Stimulated activated naive CD8-positive, alpha-beta T cell treated with anti-CD3 and anti-CD28 coated beads, Interleukin-15, amount 100 ng/mL, for 72 hours (primary cell): ENCODE results near the gene TBC1D22A.
"Not testable (repeated sequence)": the region's sequence is repeated elsewhere in the genome, so short reads cannot be mapped to it uniquely, and the experiment has no call there.

ENCODE experiments used
- ATAC-seq: fragments of 150-1000 bp; cut with Tn5 transposase; 2 replicates; pipeline ENCODE4 v1.10.0; 2021; ENCODE audit warnings: mild to moderate bottlenecking, moderate library complexity
- DNase-seq, 2 donors: peaks; one replicate each; pipeline ENCODE4 v3.0.0; 2021 to 2022
- H3K27ac Mint-ChIP-seq, 2 donors: one replicate each; pipeline ENCODE4 v1.8.0; 2022; ENCODE audit warnings: mild to moderate bottlenecking in 2 of 2, mixed read lengths in 2 of 2, moderate library complexity in 2 of 2
- H3K27me3 Mint-ChIP-seq: one replicate; pipeline ENCODE4 v1.8.0; 2022; ENCODE audit warnings: mixed read lengths
- H3K4me1 Mint-ChIP-seq: one replicate; pipeline ENCODE4 v1.8.0; 2022; ENCODE audit warnings: mild to moderate bottlenecking, mixed read lengths
- H3K4me3 Mint-ChIP-seq, 2 donors: one replicate each; pipeline ENCODE4 v1.8.0; 2022; ENCODE audit warnings: mild to moderate bottlenecking in 2 of 2, mixed read lengths in 2 of 2, moderate library complexity in 1 of 2
- H3K9me3 Mint-ChIP-seq, 2 donors: one replicate each; pipeline ENCODE4 v1.8.0; 2022; ENCODE audit warnings: mixed read lengths in 2 of 2

The TBC1D22A gene

GRCh38 chr22:46977656-46978343 lies 215.3 kb downstream of the TBC1D22A start:
- no peak overlapping the region for H3K4me3 Mint-ChIP-seq
- DNase-seq: no peak
- no peaks in the 10 kb centered on the region for H3K27me3 Mint-ChIP-seq
- peaks cover 20% of the 10 kb centered on the region for H3K4me1 Mint-ChIP-seq
- peak overlapping the region in 1 of 2 donors; percentile 71 for H3K27ac Mint-ChIP-seq
- H3K9me3 Mint-ChIP-seq: no peaks in the 10 kb centered on the region
- no peak for ATAC-seq

- DNase-seq: not testable (repeated sequence)
- H3K27ac Mint-ChIP-seq: peak overlapping the region in 1 of 2 donors; percentile 6
Observed at GRCh38 chr22:46978668-46979067, 216.2 kb downstream of the TBC1D22A start.

GRCh38 chr22:46979506-46979905 lies 217.1 kb downstream of the TBC1D22A start:
- Mint-ChIP-seq H3K4me3 (no peak overlapping the region), H3K9me3 (no peaks in the 10 kb centered on the region), H3K4me1 (peaks cover 26% of the 10 kb centered on the region), H3K27ac (no peak overlapping the region), H3K27me3 (no peaks in the 10 kb centered on the region)
- ATAC-seq (no peak), DNase-seq (no peak)

More at GRCh38 chr22:46978668-46979067, 216.2 kb downstream of the TBC1D22A start:
- ATAC-seq, H3K9me3 Mint-ChIP-seq, H3K4me3 Mint-ChIP-seq, H3K27me3 Mint-ChIP-seq: not testable (repeated sequence)
- peaks cover 26% of the 10 kb centered on the region for H3K4me1 Mint-ChIP-seq

- ATAC-seq (no peak), DNase-seq (no peak)
- H3K4me3 Mint-ChIP-seq: no peak overlapping the region
- H3K9me3 Mint-ChIP-seq: no peaks in the 10 kb centered on the region
- H3K4me1 Mint-ChIP-seq: peaks cover 18% of the 10 kb centered on the region
- H3K27ac Mint-ChIP-seq: peak overlapping the region in 1 of 2 donors; percentile 72
- H3K27me3 Mint-ChIP-seq: no peaks in the 10 kb centered on the region
Observed at GRCh38 chr22:46980392-46980791, 217.9 kb downstream of the TBC1D22A start.

- H3K27me3 Mint-ChIP-seq: no peaks in the 10 kb centered on the region
Observed at GRCh38 chr22:46982635-46983034, 220.2 kb downstream of the TBC1D22A start.

GRCh38 chr22:46983046-46983445 lies 220.6 kb downstream of the TBC1D22A start:
- Mint-ChIP-seq H3K4me1 (peaks cover 17% of the 10 kb centered on the region), H3K27ac (peak overlapping the region in 1 of 2 donors; percentile 69)
- DNase-seq: no peak

More at GRCh38 chr22:46982635-46983034, 220.2 kb downstream of the TBC1D22A start:
- Mint-ChIP-seq H3K27ac (no peak overlapping the region), H3K4me1 (peaks cover 17% of the 10 kb centered on the region), H3K4me3 (no peak overlapping the region), H3K9me3 (no peaks in the 10 kb centered on the region)
- DNase-seq: no peak
- ATAC-seq: no peak

GRCh38 chr22:46984751-46985506 lies 222.5 kb downstream of the TBC1D22A start:
- peaks cover 17% of the 10 kb centered on the region for H3K4me1 Mint-ChIP-seq

More at GRCh38 chr22:46983046-46983445, 220.6 kb downstream of the TBC1D22A start:
- ATAC-seq: no peak
- Mint-ChIP-seq H3K4me3 (no peak overlapping the region), H3K9me3 (no peaks in the 10 kb centered on the region), H3K27me3 (no peaks in the 10 kb centered on the region)

GRCh38 chr22:46985507-46985882 lies 223.0 kb downstream of the TBC1D22A start:
- peaks cover 17% of the 10 kb centered on the region for H3K4me1 Mint-ChIP-seq
- no peak overlapping the region for H3K27ac Mint-ChIP-seq
- ATAC-seq (no peak), DNase-seq (no peak)
- H3K4me3 Mint-ChIP-seq: no peak overlapping the region
- H3K9me3 Mint-ChIP-seq: no peaks in the 10 kb centered on the region
- H3K27me3 Mint-ChIP-seq: no peaks in the 10 kb centered on the region

More at GRCh38 chr22:46984751-46985506, 222.5 kb downstream of the TBC1D22A start:
- Mint-ChIP-seq H3K9me3 (no peaks in the 10 kb centered on the region), H3K4me3 (no peak overlapping the region), H3K27ac (peak overlapping the region; percentile 22 to 35), H3K27me3 (no peaks in the 10 kb centered on the region)
- ATAC-seq (no peak), DNase-seq (no peak)

- H3K9me3 Mint-ChIP-seq: no peaks in the 10 kb centered on the region
- no peak overlapping the region for H3K4me3 Mint-ChIP-seq
- DNase-seq: no peak
- H3K27me3 Mint-ChIP-seq: no peaks in the 10 kb centered on the region
- no peak overlapping the region for H3K27ac Mint-ChIP-seq
- no peak for ATAC-seq
- H3K4me1 Mint-ChIP-seq: peaks cover 14% of the 10 kb centered on the region
Observed at GRCh38 chr22:46986788-46987187, 224.3 kb downstream of the TBC1D22A start.

GRCh38 chr22:46990937-46991550 lies 228.6 kb downstream of the TBC1D22A start:
- ATAC-seq: no peak
- H3K4me1 Mint-ChIP-seq: no peaks in the 10 kb centered on the region
- no peaks in the 10 kb centered on the region for H3K27me3 Mint-ChIP-seq
- DNase-seq: no peak
- H3K27ac Mint-ChIP-seq: peak overlapping the region in 1 of 2 donors; percentile 42
- no peak overlapping the region for H3K4me3 Mint-ChIP-seq
- H3K9me3 Mint-ChIP-seq: no peaks in the 10 kb centered on the region

- no peaks in the 10 kb centered on the region for H3K27me3 Mint-ChIP-seq
- H3K4me1 Mint-ChIP-seq: peaks cover 3% of the 10 kb centered on the region
- no peak overlapping the region for H3K4me3 Mint-ChIP-seq
- DNase-seq: no peak
- no peak for ATAC-seq
- H3K9me3 Mint-ChIP-seq: no peaks in the 10 kb centered on the region
- H3K27ac Mint-ChIP-seq: peak overlapping the region in 1 of 2 donors; percentile 42
Observed at GRCh38 chr22:46991666-46992065, 229.2 kb downstream of the TBC1D22A start.

GRCh38 chr22:46992121-46992731 lies 229.8 kb downstream of the TBC1D22A start:
- no peaks in the 10 kb centered on the region for H3K27me3 Mint-ChIP-seq
- DNase-seq (no peak), ATAC-seq (no peak)
- H3K27ac Mint-ChIP-seq: peak overlapping the region in 1 of 2 donors; percentile 69
- no peaks in the 10 kb centered on the region for H3K9me3 Mint-ChIP-seq
- H3K4me1 Mint-ChIP-seq: peaks cover 4% of the 10 kb centered on the region
- H3K4me3 Mint-ChIP-seq: no peak overlapping the region

- no peak for ATAC-seq
Observed at GRCh38 chr22:46993633-46994032, 231.2 kb downstream of the TBC1D22A start.

GRCh38 chr22:46994265-46994664 lies 231.8 kb downstream of the TBC1D22A start:
- Mint-ChIP-seq H3K4me1 (peaks cover 6% of the 10 kb centered on the region), H3K27me3 (no peaks in the 10 kb centered on the region), H3K9me3 (no peaks in the 10 kb centered on the region), H3K27ac (no peak overlapping the region), H3K4me3 (no peak overlapping the region)
- ATAC-seq (no peak), DNase-seq (no peak)

More at GRCh38 chr22:46993633-46994032, 231.2 kb downstream of the TBC1D22A start:
- no peaks in the 10 kb centered on the region for H3K27me3 Mint-ChIP-seq
- H3K9me3 Mint-ChIP-seq: no peaks in the 10 kb centered on the region
- peaks cover 4% of the 10 kb centered on the region for H3K4me1 Mint-ChIP-seq
- no peak for DNase-seq
- H3K27ac Mint-ChIP-seq: no peak overlapping the region
- H3K4me3 Mint-ChIP-seq: no peak overlapping the region

- DNase-seq (no peak), ATAC-seq (no peak)
- Mint-ChIP-seq H3K27me3 (no peaks in the 10 kb centered on the region), H3K4me1 (peaks cover 13% of the 10 kb centered on the region), H3K4me3 (no peak overlapping the region), H3K9me3 (no peaks in the 10 kb centered on the region), H3K27ac (no peak overlapping the region)
Observed at GRCh38 chr22:46994983-46995382, 232.5 kb downstream of the TBC1D22A start.
